ENCODE results near the gene LSM12.

The LSM12 gene

GRCh38 chr17:43995150-43995471 is 71.4 kb downstream of the LSM12 start:
- H3K4me1 Mint-ChIP-seq = no peaks in the 10 kb centered on the region
- H3K4me3 Mint-ChIP-seq = no peak overlapping the region
- no peak for ATAC-seq (ENCODE audit: low read depth)
- no peaks in the 10 kb centered on the region for H3K36me3 Mint-ChIP-seq
- no peak overlapping the region for H3K27ac Mint-ChIP-seq
- peaks cover 17% of the 10 kb centered on the region for H3K27me3 Mint-ChIP-seq
- DNase-seq (ENCODE audit: low spot score in 2 of 2) = no peak
- H3K9me3 Mint-ChIP-seq = no peaks in the 10 kb centered on the region

DNA sequence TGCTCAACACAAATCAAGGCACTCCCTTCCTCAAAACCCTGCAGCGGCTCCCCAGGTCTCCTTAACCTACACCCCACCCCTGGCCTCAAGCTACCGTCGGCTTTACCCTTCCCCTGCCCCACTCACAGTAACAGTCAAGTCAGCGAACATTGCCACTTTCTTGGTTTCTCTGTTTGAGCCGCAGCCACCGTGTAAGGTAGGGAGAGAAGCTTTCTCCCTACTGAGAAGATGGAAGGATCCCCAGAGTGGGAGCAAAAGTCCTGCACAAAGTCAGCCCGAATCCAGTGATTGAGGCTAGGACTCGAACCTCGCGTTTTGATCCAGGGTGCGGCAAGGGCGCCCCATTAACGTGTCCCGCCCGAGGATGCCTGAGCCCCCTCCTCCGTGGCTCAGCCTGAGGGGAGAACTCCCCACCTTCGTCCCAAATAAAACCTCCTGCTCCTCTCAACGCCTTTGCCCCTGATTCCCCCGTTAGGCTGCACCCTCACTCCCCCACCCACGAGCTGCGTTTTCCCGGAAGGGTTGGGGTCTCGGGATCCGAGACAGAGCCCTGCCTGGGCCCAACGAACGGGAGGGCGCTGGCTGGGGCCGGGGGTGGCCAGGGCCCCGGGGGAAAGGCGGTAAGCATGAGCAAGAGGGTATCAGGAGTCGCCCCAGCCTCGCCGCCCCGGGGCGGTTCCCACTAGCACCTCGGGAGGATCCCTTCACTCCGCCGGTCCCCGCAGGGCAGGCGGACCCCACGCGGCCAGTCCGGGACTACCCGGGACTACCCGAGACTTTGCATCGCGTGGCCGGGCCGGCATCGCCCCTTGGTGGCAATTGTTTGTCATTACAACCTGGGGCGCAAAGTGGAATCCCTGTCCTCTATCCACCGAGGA is 72.0 kb downstream of the LSM12 start:
- H3K9me3 Mint-ChIP-seq = no peaks in the 10 kb centered on the region
- H3K4me1 Mint-ChIP-seq = no peaks in the 10 kb centered on the region
- peak overlapping the region; percentile 53 for H3K4me3 Mint-ChIP-seq
- peak; percentile 60 to 65 for DNase-seq (ENCODE audit: low spot score in 2 of 2)
- no peak overlapping the region for H3K27ac Mint-ChIP-seq
- H3K27me3 Mint-ChIP-seq = peaks cover 17% of the 10 kb centered on the region
- ATAC-seq (ENCODE audit: low read depth) = peak; percentile 87
- H3K36me3 Mint-ChIP-seq = no peaks in the 10 kb centered on the region

DNA sequence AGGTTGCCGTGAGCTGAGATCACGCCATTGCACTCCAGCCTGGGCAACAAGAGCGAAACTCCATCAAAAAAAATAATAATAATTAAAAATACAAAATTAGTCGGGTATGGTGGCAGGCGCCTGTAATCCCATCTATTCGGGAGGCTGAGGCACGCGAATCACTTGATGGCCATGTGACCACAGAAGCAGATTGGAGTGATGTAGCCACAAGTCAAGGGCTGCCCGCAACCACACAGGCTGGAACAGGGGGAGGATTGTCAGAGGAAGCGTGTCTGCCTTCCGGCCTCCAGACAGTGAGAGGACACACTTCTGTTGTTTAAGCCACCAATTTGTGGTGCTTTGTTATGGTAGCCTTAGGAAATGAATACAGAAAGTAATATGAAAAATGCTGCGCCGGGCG is 73.8 kb downstream of the LSM12 start:
- DNase-seq (ENCODE audit: low spot score in 2 of 2) (no peak), ATAC-seq (ENCODE audit: low read depth) (no peak)
- Mint-ChIP-seq H3K9me3 (no peaks in the 10 kb centered on the region), H3K36me3 (no peaks in the 10 kb centered on the region), H3K27me3 (peaks cover 17% of the 10 kb centered on the region), H3K4me1 (no peaks in the 10 kb centered on the region), H3K4me3 (no peak overlapping the region), H3K27ac (no peak overlapping the region)

DNA sequence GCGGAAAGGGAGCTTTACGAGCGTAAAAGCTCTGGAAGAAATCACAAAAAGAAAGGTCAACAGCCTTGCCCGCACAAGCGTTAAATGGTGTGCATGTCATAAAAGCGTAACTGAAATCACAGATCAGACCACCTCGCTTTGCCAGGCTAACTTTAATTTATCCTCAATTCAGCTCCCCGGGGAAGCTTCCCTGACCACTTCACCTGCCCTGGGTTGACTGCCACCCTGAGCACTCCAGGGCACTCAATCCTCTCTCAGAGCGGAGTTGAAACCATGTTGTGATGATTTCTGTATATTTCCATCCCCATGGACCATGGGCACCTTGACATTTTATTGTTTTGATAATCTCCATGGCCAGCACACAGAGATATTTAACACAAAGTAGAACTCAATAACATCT is 78.2 kb downstream of the LSM12 start:
- Mint-ChIP-seq H3K27ac (no peak overlapping the region), H3K9me3 (no peaks in the 10 kb centered on the region), H3K27me3 (peaks cover 16% of the 10 kb centered on the region), H3K4me3 (no peak overlapping the region), H3K4me1 (no peaks in the 10 kb centered on the region), H3K36me3 (no peaks in the 10 kb centered on the region)
- ATAC-seq (ENCODE audit: low read depth) (no peak), DNase-seq (ENCODE audit: low spot score in 2 of 2) (no peak)

- Mint-ChIP-seq H3K27me3 (peaks cover 19% of the 10 kb centered on the region), H3K4me3 (no peak overlapping the region), H3K4me1 (no peaks in the 10 kb centered on the region), H3K36me3 (no peaks in the 10 kb centered on the region), H3K9me3 (no peaks in the 10 kb centered on the region), H3K27ac (no peak overlapping the region)
- DNase-seq (ENCODE audit: low spot score in 2 of 2) = no peak
- no peak for ATAC-seq (ENCODE audit: low read depth)
Measured at GRCh38 chr17:43987131-43988021, 79.1 kb downstream of the LSM12 start.

- Mint-ChIP-seq H3K4me1 (no peaks in the 10 kb centered on the region), H3K27ac (no peak overlapping the region), H3K9me3 (no peaks in the 10 kb centered on the region), H3K27me3 (peaks cover 25% of the 10 kb centered on the region), H3K36me3 (no peaks in the 10 kb centered on the region), H3K4me3 (no peak overlapping the region)
- no peak for DNase-seq (ENCODE audit: low spot score in 2 of 2)
- no peak for ATAC-seq (ENCODE audit: low read depth)
Measured at GRCh38 chr17:43986225-43986981, 80.1 kb downstream of the LSM12 start.

DNA sequence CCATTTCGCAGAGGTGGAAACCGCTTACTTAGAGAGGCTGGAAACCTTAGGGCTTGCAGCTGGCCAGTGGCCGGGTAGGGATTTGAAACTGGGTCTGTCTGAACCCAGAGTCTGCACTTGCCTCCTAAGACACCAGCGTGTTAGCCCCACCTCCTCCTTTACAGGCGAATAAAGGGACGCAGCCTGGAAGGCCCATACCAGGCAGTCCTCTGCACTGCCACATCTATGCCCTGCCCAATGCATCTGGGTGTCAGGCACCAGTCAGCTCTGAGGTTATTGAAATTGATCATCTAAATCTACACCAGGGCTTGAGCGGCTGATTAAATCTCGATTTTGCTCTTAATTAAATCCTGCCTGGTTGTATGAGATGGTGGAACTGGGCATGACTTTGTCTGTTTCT is 82.0 kb downstream of the LSM12 start:
- H3K9me3 Mint-ChIP-seq = no peaks in the 10 kb centered on the region
- no peak for DNase-seq (ENCODE audit: low spot score in 2 of 2)
- no peak overlapping the region for H3K27ac Mint-ChIP-seq
- H3K4me1 Mint-ChIP-seq = no peaks in the 10 kb centered on the region
- H3K27me3 Mint-ChIP-seq = peaks cover 28% of the 10 kb centered on the region
- H3K4me3 Mint-ChIP-seq = no peak overlapping the region
- no peak for ATAC-seq (ENCODE audit: low read depth)
- no peaks in the 10 kb centered on the region for H3K36me3 Mint-ChIP-seq
